Duodenal mucosa (tissue), 2 donors: ENCODE measurements around the gene P2RX3.

Experiments
- H3K27ac ChIP-seq: one replicate; pipeline ENCODE4 v1.7.0; 2013; ENCODE audit warnings: low read depth, low read length
- H3K27me3 ChIP-seq, 2 donors: one replicate each; pipeline ENCODE4 v1.7.0; 2013; ENCODE audit warnings: low read length in 2 of 2, control low read depth in 1 of 2; ENCODE audit not compliant: insufficient read depth in 2 of 2, control insufficient read depth in 1 of 2
- H3K36me3 ChIP-seq, 2 donors: one replicate each; pipeline ENCODE4 v1.7.0; 2013; ENCODE audit warnings: low read length in 2 of 2, control low read depth in 1 of 2; ENCODE audit not compliant: insufficient read depth in 2 of 2, control insufficient read depth in 1 of 2
- H3K4me1 ChIP-seq, 2 donors: one replicate each; pipeline ENCODE4 v1.7.0; 2013; ENCODE audit warnings: low read length in 2 of 2, control low read depth in 1 of 2; ENCODE audit not compliant: insufficient read depth in 2 of 2, control insufficient read depth in 1 of 2
- H3K4me3 ChIP-seq, 2 donors: one replicate each; pipeline ENCODE4 v1.7.0; 2013; ENCODE audit warnings: low read length in 2 of 2, low read depth in 1 of 2
- H3K9ac ChIP-seq, 2 donors: one replicate each; pipeline ENCODE4 v1.7.0; 2013; ENCODE audit warnings: low read length in 2 of 2, low read depth in 1 of 2
- H3K9me3 ChIP-seq, 2 donors: one replicate each; pipeline ENCODE4 v1.7.0; 2013; ENCODE audit warnings: low read length in 2 of 2, control low read depth in 1 of 2; ENCODE audit not compliant: control insufficient read depth in 1 of 2

The P2RX3 gene

GRCh38 chr11:57309106-57310059, 28.8 kb upstream of the P2RX3 start:
- H3K4me1 ChIP-seq: peaks cover 54 to 81% of the 10 kb centered on the region in 2 donors
- no peak overlapping the region for H3K9ac ChIP-seq
- H3K9me3 ChIP-seq: no peaks in the 10 kb centered on the region
- no peak overlapping the region for H3K4me3 ChIP-seq
- H3K27ac ChIP-seq: no peak overlapping the region
- H3K36me3 ChIP-seq: peaks cover 4 to 24% of the 10 kb centered on the region in 2 donors
- H3K27me3 ChIP-seq: no peaks in the 10 kb centered on the region

- Histone ChIP-seq H3K4me3 (peak overlapping the region in 1 of 2 donors; percentile 72), H3K9me3 (no peaks in the 10 kb centered on the region), H3K4me1 (peaks cover 52 to 83% of the 10 kb centered on the region in 2 donors), H3K36me3 (peaks cover 9 to 30% of the 10 kb centered on the region in 2 donors), H3K27me3 (no peaks in the 10 kb centered on the region), H3K9ac (peak overlapping the region; percentile 48 to 63), H3K27ac (no peak overlapping the region)
These were observed 28.1 kb upstream of the P2RX3 start for GRCh38 chr11:57310091-57310490.

GRCh38 chr11:57310630-57311086, 27.5 kb upstream of the P2RX3 start:
- Histone ChIP-seq H3K9me3 (no peaks in the 10 kb centered on the region), H3K27me3 (no peaks in the 10 kb centered on the region), H3K36me3 (peaks cover 9 to 30% of the 10 kb centered on the region in 2 donors), H3K4me3 (peak overlapping the region; percentile 72 to 73), H3K9ac (peak overlapping the region; percentile 63 to 69), H3K27ac (peak overlapping the region; percentile 77), H3K4me1 (peaks cover 52 to 80% of the 10 kb centered on the region in 2 donors)

- Histone ChIP-seq H3K27me3 (no peaks in the 10 kb centered on the region), H3K4me1 (peaks cover 53 to 80% of the 10 kb centered on the region in 2 donors), H3K36me3 (peaks cover 9 to 35% of the 10 kb centered on the region in 2 donors), H3K9me3 (no peaks in the 10 kb centered on the region), H3K4me3 (peak overlapping the region; percentile 72 to 73), H3K9ac (peak overlapping the region; percentile 63 to 69), H3K27ac (peak overlapping the region; percentile 77)
These were observed 26.8 kb upstream of the P2RX3 start for GRCh38 chr11:57311109-57311936.

GRCh38 chr11:57312511-57313021, 25.6 kb upstream of the P2RX3 start:
- peaks cover 20 to 47% of the 10 kb centered on the region in 2 donors for H3K36me3 ChIP-seq
- H3K4me1 ChIP-seq: peaks cover 58 to 74% of the 10 kb centered on the region in 2 donors

GRCh38 chr11:57313071-57313787, 24.9 kb upstream of the P2RX3 start:
- Histone ChIP-seq H3K36me3 (peaks cover 22 to 51% of the 10 kb centered on the region in 2 donors), H3K9ac (no peak overlapping the region), H3K4me3 (no peak overlapping the region), H3K4me1 (peaks cover 63 to 74% of the 10 kb centered on the region in 2 donors), H3K9me3 (no peaks in the 10 kb centered on the region), H3K27ac (no peak overlapping the region), H3K27me3 (no peaks in the 10 kb centered on the region)

More at GRCh38 chr11:57312511-57313021, 25.6 kb upstream of the P2RX3 start:
- Histone ChIP-seq H3K9ac (peak overlapping the region; percentile 29 to 34), H3K9me3 (no peaks in the 10 kb centered on the region), H3K4me3 (peak overlapping the region in 1 of 2 donors; percentile 22), H3K27ac (no peak overlapping the region), H3K27me3 (no peaks in the 10 kb centered on the region)

- no peak overlapping the region for H3K9ac ChIP-seq
- H3K36me3 ChIP-seq: peaks cover 22 to 55% of the 10 kb centered on the region in 2 donors
- H3K9me3 ChIP-seq: no peaks in the 10 kb centered on the region
- no peak overlapping the region for H3K4me3 ChIP-seq
- H3K4me1 ChIP-seq: peaks cover 68 to 75% of the 10 kb centered on the region in 2 donors
- H3K27ac ChIP-seq: no peak overlapping the region
- no peaks in the 10 kb centered on the region for H3K27me3 ChIP-seq
These were observed 24.4 kb upstream of the P2RX3 start for GRCh38 chr11:57313788-57314135.

- H3K4me3 ChIP-seq: no peak overlapping the region
- H3K9ac ChIP-seq: no peak overlapping the region
- H3K27ac ChIP-seq: no peak overlapping the region
These were observed 23.8 kb upstream of the P2RX3 start for GRCh38 chr11:57314221-57314973.

GRCh38 chr11:57315491-57315890, 22.7 kb upstream of the P2RX3 start:
- Histone ChIP-seq H3K36me3 (peaks cover 22 to 51% of the 10 kb centered on the region in 2 donors), H3K27me3 (no peaks in the 10 kb centered on the region), H3K9me3 (no peaks in the 10 kb centered on the region), H3K4me1 (peaks cover 59 to 60% of the 10 kb centered on the region in 2 donors), H3K4me3 (no peak overlapping the region), H3K9ac (no peak overlapping the region), H3K27ac (no peak overlapping the region)

More at GRCh38 chr11:57314221-57314973, 23.8 kb upstream of the P2RX3 start:
- Histone ChIP-seq H3K9me3 (no peaks in the 10 kb centered on the region), H3K36me3 (peaks cover 22 to 54% of the 10 kb centered on the region in 2 donors), H3K4me1 (peaks cover 68% of the 10 kb centered on the region in 2 donors), H3K27me3 (no peaks in the 10 kb centered on the region)
